Upper lobe of right lung (tissue), 1 donor: Measurements from ENCODE around the gene MAGEA9B. TPM values are rescaled to one million over a fixed set of nuclear protein-coding genes. Genes with fewer than 3 reads are reported as not detected.
"Not testable (repeated sequence)": the region's sequence is repeated elsewhere in the genome, so short reads cannot be mapped to it uniquely, and the experiment has no call there.

Experiments
- ATAC-seq: fragments of 200-7000 bp; cut with Tn5 transposase; one replicate; pipeline ENCODE4 v1.9.1; 2020; ENCODE audit warnings: mild to moderate bottlenecking, moderate library complexity
- DNase-seq: peaks from one replicate; pipeline ENCODE4 v3.0.0-alpha.2; 2020
- H3K27ac ChIP-seq: fragments of 200-600 bp; one replicate; pipeline ENCODE4 v1.8.0; 2022
- H3K27me3 ChIP-seq: fragments of 200-600 bp; one replicate; pipeline ENCODE4 v1.8.0; 2022; ENCODE audit warnings: mild to moderate bottlenecking
- H3K36me3 ChIP-seq: fragments of 200-600 bp; one replicate; pipeline ENCODE4 v1.8.0; 2022
- H3K4me1 ChIP-seq: fragments of 200-600 bp; one replicate; pipeline ENCODE4 v1.8.0; 2022
- H3K4me3 ChIP-seq: fragments of 200-600 bp; one replicate; pipeline ENCODE4 v1.8.0; 2022; ENCODE audit warnings: mild to moderate bottlenecking
- H3K9me3 ChIP-seq: fragments of 200-600 bp; one replicate; pipeline ENCODE4 v1.8.0; 2022
- CTCF ChIP-seq: fragments of 200-600 bp; IDR thresholded peaks from one replicate; pipeline ENCODE4 v1.8.0; 2022; ENCODE audit warnings: antibody characterized with exemption
- intact Hi-C: fragments of 100-400 bp; cut with DNase I; formaldehyde crosslinking; loops from one replicate; pipeline ENCODE4 v1.11.0; 2022
- total RNA-seq: library from RNA; stranded (reverse); fragmentation: NEBNext Ultra II Directional; extraction: Animal tissue kit (Norgen Biotek cat#: 25700); gene quantifications from one replicate; pipeline ENCODE4 v1.2.1, GENCODE V29; 2021
- donor health status: DM: no; HTN: yes; CAD: no; lungs with severe emphysema.

MAGEA9B gene
- total RNA-seq, 1 donor from 2014 or later, result not detected

- no peak for DNase-seq
- TF ChIP-seq CTCF, result no peak
- no peak for ATAC-seq
- H3K36me3 ChIP-seq, result no peaks in the 10 kb centered on the region
- no peaks in the 10 kb centered on the region for H3K9me3 ChIP-seq
- intact Hi-C loops, result no loop called here
- H3K27ac ChIP-seq, result no peak overlapping the region
- H3K4me3 ChIP-seq, result no peak overlapping the region
- H3K4me1 ChIP-seq, result no peaks in the 10 kb centered on the region
- H3K27me3 ChIP-seq, result no peaks in the 10 kb centered on the region
These were observed 41.5 kb upstream of the MAGEA9B start for GRCh38 chrX:149628768-149629167.

GRCh38 chrX:149628280-149628679, 41.0 kb upstream of the MAGEA9B start:
- intact Hi-C loops, result no loop called here

GRCh38 chrX:149626829-149627228, 39.6 kb upstream of the MAGEA9B start:
- H3K4me3 ChIP-seq, H3K9me3 ChIP-seq, H3K27me3 ChIP-seq, intact Hi-C loops, ATAC-seq, H3K36me3 ChIP-seq, DNase-seq, H3K27ac ChIP-seq, H3K4me1 ChIP-seq: not testable (repeated sequence)

More at GRCh38 chrX:149628280-149628679, 41.0 kb upstream of the MAGEA9B start:
- TF ChIP-seq CTCF, result no peak
- DNase-seq, result no peak
- Histone ChIP-seq H3K27ac (no peak overlapping the region), H3K4me1 (no peaks in the 10 kb centered on the region), H3K9me3 (no peaks in the 10 kb centered on the region), H3K36me3 (no peaks in the 10 kb centered on the region), H3K27me3 (no peaks in the 10 kb centered on the region), H3K4me3 (no peak overlapping the region)
- ATAC-seq, result no peak

GRCh38 chrX:149619662-149620061, 32.4 kb upstream of the MAGEA9B start:
- H3K27ac ChIP-seq, H3K4me3 ChIP-seq, ATAC-seq, H3K27me3 ChIP-seq, H3K36me3 ChIP-seq, DNase-seq, H3K4me1 ChIP-seq, H3K9me3 ChIP-seq, intact Hi-C loops: not testable (repeated sequence)

GRCh38 chrX:149618871-149619270, 31.6 kb upstream of the MAGEA9B start:
- DNase-seq (no peak), ATAC-seq (no peak)
- H3K27me3 ChIP-seq, result no peaks in the 10 kb centered on the region
- intact Hi-C loops, result no loop called here
- no peaks in the 10 kb centered on the region for H3K4me1 ChIP-seq
- H3K4me3 ChIP-seq, result no peak overlapping the region
- no peak overlapping the region for H3K27ac ChIP-seq
- TF ChIP-seq CTCF, result no peak
- no peaks in the 10 kb centered on the region for H3K9me3 ChIP-seq
- no peaks in the 10 kb centered on the region for H3K36me3 ChIP-seq

- ATAC-seq (no peak), DNase-seq (no peak)
- TF ChIP-seq CTCF, result no peak
- no peaks in the 10 kb centered on the region for H3K9me3 ChIP-seq
- H3K27me3 ChIP-seq, result no peaks in the 10 kb centered on the region
- no peaks in the 10 kb centered on the region for H3K4me1 ChIP-seq
- no peak overlapping the region for H3K27ac ChIP-seq
- intact Hi-C loops, result no loop called here
- H3K36me3 ChIP-seq, result no peaks in the 10 kb centered on the region
- H3K4me3 ChIP-seq, result no peak overlapping the region
These were observed 24.4 kb upstream of the MAGEA9B start for GRCh38 chrX:149611623-149612175.

- no peak overlapping the region for H3K27ac ChIP-seq
- no peak for TF ChIP-seq CTCF
- no peak overlapping the region for H3K4me3 ChIP-seq
- DNase-seq (no peak), ATAC-seq (no peak)
- H3K4me1 ChIP-seq, result no peaks in the 10 kb centered on the region
- intact Hi-C loops, result no loop called here
- H3K27me3 ChIP-seq, result no peaks in the 10 kb centered on the region
- H3K9me3 ChIP-seq, result no peaks in the 10 kb centered on the region
- H3K36me3 ChIP-seq, result no peaks in the 10 kb centered on the region
These were observed 23.3 kb upstream of the MAGEA9B start for GRCh38 chrX:149610511-149610910.
